ENCODE measurements around the gene MME.
"Not testable (repeated sequence)": the region's sequence is repeated elsewhere in the genome, so short reads cannot be mapped to it uniquely, and the experiment has no call there.

The MME gene

GRCh38 chr3:155129396-155129795 is 49.3 kb downstream of the MME start:
- Histone ChIP-seq H3K79me2 (ENCODE audit: insufficient read depth, low read depth) (no peaks in the 10 kb centered on the region), H3K4me2 (no peak overlapping the region), H3K4me3 (IDR thresholded peaks at IDR 0.05; ENCODE audit: insufficient read depth, low read depth, low read length) (no peak overlapping the region), H2AFZ (ENCODE audit: low read depth) (no peak overlapping the region), H3K36me3 (ENCODE audit: insufficient read depth) (no peaks in the 10 kb centered on the region), H3K27me3 (ENCODE audit: insufficient read depth, low read depth) (no peaks in the 10 kb centered on the region), H3K27ac (no peak overlapping the region), H4K20me1 (ENCODE audit: insufficient read depth) (no peaks in the 10 kb centered on the region), H3K9ac (no peak overlapping the region), H3K4me1 (ENCODE audit: low read depth, poor library complexity, severe bottlenecking) (peaks cover 17% of the 10 kb centered on the region)
- TF ChIP-seq, protein P1, sequence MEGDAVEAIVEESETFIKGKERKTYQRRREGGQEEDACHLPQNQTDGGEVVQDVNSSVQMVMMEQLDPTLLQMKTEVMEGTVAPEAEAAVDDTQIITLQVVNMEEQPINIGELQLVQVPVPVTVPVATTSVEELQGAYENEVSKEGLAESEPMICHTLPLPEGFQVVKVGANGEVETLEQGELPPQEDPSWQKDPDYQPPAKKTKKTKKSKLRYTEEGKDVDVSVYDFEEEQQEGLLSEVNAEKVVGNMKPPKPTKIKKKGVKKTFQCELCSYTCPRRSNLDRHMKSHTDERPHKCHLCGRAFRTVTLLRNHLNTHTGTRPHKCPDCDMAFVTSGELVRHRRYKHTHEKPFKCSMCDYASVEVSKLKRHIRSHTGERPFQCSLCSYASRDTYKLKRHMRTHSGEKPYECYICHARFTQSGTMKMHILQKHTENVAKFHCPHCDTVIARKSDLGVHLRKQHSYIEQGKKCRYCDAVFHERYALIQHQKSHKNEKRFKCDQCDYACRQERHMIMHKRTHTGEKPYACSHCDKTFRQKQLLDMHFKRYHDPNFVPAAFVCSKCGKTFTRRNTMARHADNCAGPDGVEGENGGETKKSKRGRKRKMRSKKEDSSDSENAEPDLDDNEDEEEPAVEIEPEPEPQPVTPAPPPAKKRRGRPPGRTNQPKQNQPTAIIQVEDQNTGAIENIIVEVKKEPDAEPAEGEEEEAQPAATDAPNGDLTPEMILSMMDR (conservative IDR thresholded peaks at IDR 0.05; ENCODE audit: low read depth, low read length) = no peak

DNA sequence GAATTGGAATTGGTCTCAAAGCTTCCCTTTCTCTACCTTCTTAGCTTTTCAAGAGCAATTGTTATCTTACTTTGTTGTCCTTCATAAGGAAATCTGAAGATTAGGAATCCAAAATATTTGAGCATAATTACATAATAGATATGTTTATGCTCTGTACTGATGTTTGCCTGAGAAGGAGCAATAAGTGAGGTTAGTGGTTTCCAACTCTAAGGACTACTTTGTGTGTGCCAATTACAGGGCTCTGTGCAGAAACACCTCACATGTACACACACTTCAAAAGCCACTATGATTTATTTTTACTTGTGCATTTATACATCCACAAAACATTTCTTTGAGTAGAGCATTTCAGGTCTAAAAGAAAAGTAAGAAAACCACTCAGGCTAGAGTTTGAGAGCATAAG is 49.9 kb downstream of the MME start:
- Histone ChIP-seq H3K4me1 (ENCODE audit: low read depth, poor library complexity, severe bottlenecking) (peaks cover 17% of the 10 kb centered on the region), H3K9ac (no peak overlapping the region), H3K36me3 (ENCODE audit: insufficient read depth) (no peaks in the 10 kb centered on the region), H3K4me2 (no peak overlapping the region), H3K27me3 (ENCODE audit: insufficient read depth, low read depth) (no peaks in the 10 kb centered on the region), H3K4me3 (IDR thresholded peaks at IDR 0.05; ENCODE audit: insufficient read depth, low read depth, low read length) (no peak overlapping the region), H4K20me1 (ENCODE audit: insufficient read depth) (no peaks in the 10 kb centered on the region), H3K27ac (no peak overlapping the region), H3K79me2 (ENCODE audit: insufficient read depth, low read depth) (no peaks in the 10 kb centered on the region), H2AFZ (ENCODE audit: low read depth) (no peak overlapping the region)
- TF ChIP-seq, protein P1 (conservative IDR thresholded peaks at IDR 0.05; ENCODE audit: low read depth, low read length) = no peak

DNA sequence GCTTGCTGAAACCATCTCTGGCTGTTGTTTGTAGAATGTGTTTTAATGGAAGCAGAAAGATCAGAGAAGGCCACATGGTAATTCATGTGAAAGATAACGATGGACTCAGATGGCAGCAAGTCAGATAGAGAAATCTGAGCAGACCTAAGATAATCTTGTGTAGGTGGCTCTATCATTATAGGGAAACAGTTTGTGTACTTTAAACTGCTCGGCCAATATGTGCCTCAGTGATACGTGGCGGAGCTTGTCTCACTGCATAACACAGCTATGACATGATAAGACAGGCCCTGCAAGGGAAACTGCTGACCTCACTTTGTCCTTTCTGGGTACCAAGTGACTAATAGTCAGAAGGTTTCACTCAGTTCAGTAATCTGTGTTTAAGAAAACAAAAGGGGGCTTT is 51.0 kb downstream of the MME start:
- no peaks in the 10 kb centered on the region for H3K79me2 ChIP-seq (ENCODE audit: insufficient read depth, low read depth)
- no peak overlapping the region for H3K9ac ChIP-seq
- no peaks in the 10 kb centered on the region for H3K27me3 ChIP-seq (ENCODE audit: insufficient read depth, low read depth)
- no peak overlapping the region for H2AFZ ChIP-seq (ENCODE audit: low read depth)
- TF ChIP-seq, protein P1 (conservative IDR thresholded peaks at IDR 0.05; ENCODE audit: low read depth, low read length) = no peak
- no peaks in the 10 kb centered on the region for H3K36me3 ChIP-seq (ENCODE audit: insufficient read depth)
- no peak overlapping the region for H3K4me3 ChIP-seq (IDR thresholded peaks at IDR 0.05; ENCODE audit: insufficient read depth, low read depth, low read length)
- H4K20me1 ChIP-seq (ENCODE audit: insufficient read depth) = no peaks in the 10 kb centered on the region
- peaks cover 9% of the 10 kb centered on the region for H3K4me1 ChIP-seq (ENCODE audit: low read depth, poor library complexity, severe bottlenecking)
- H3K27ac ChIP-seq = no peak overlapping the region
- no peak overlapping the region for H3K4me2 ChIP-seq

DNA sequence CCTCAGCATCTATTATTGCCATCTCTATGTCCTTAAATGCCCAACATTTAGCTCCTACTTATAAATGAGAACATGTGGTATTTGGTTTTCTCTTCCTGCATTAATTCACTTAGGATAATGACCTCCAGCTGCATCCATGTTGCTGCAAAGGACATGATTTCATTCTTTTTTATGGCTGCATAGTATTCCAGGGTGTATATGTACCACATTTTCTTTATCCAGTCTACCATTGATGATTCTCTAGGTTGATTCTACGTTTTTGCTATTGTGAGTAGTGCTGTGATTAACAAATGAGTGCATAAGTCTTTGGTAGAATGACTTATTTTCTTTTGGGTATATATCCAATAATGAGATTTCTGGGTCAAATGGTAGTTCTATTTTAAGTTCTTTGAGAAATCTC is 54.2 kb downstream of the MME start:
- H3K4me3 ChIP-seq (IDR thresholded peaks at IDR 0.05; ENCODE audit: insufficient read depth, low read depth, low read length); H3K36me3 ChIP-seq (ENCODE audit: insufficient read depth); H3K4me2 ChIP-seq: not testable (repeated sequence)

GRCh38 chr3:155135003-155135402 is 54.9 kb downstream of the MME start:
- Histone ChIP-seq H3K9ac (no peak overlapping the region), H3K36me3 (ENCODE audit: insufficient read depth) (no peaks in the 10 kb centered on the region), H3K4me3 (IDR thresholded peaks at IDR 0.05; ENCODE audit: insufficient read depth, low read depth, low read length) (no peak overlapping the region), H3K27me3 (ENCODE audit: insufficient read depth, low read depth) (no peaks in the 10 kb centered on the region), H2AFZ (ENCODE audit: low read depth) (no peak overlapping the region), H3K4me1 (ENCODE audit: low read depth, poor library complexity, severe bottlenecking) (peaks cover 8% of the 10 kb centered on the region), H3K79me2 (ENCODE audit: insufficient read depth, low read depth) (no peaks in the 10 kb centered on the region), H3K27ac (no peak overlapping the region), H3K4me2 (no peak overlapping the region), H4K20me1 (ENCODE audit: insufficient read depth) (no peaks in the 10 kb centered on the region)
- TF ChIP-seq, protein P1 (conservative IDR thresholded peaks at IDR 0.05; ENCODE audit: low read depth, low read length) = no peak

More for the DNA sequence above, 54.2 kb downstream of the MME start:
- not testable (repeated sequence) for H3K9ac ChIP-seq; H3K27ac ChIP-seq; H3K4me1 ChIP-seq (ENCODE audit: low read depth, poor library complexity, severe bottlenecking); H3K27me3 ChIP-seq (ENCODE audit: insufficient read depth, low read depth); H2AFZ ChIP-seq (ENCODE audit: low read depth); H4K20me1 ChIP-seq (ENCODE audit: insufficient read depth); H3K79me2 ChIP-seq (ENCODE audit: insufficient read depth, low read depth)

Measured in KMS-11 (cell line).